GM23338 (cell line): ENCODE results near the gene KRT3.

Experiments used
- CREB1 ChIP-seq: fragments of 250-450 bp; sonication (Bioruptor Pico); IDR thresholded peaks from 2 replicates; pipeline ENCODE4 v1.5.0; 2020; ENCODE audit warnings: low read depth, mild to moderate bottlenecking, moderate library complexity
- EZH2 ChIP-seq: fragments of 200-600 bp; sonication (generic); IDR thresholded peaks from one replicate; pipeline ENCODE4 v1.8.0; 2017; ENCODE audit warnings: antibody characterized with exemption, mild to moderate bottlenecking, low read depth; ENCODE audit not compliant: unreplicated experiment
- EZH2phosphoT487 ChIP-seq: fragments of 200-600 bp; sonication (generic); IDR thresholded peaks from one replicate; pipeline ENCODE4 v1.8.1; 2018; ENCODE audit warnings: antibody characterized with exemption; ENCODE audit not compliant: unreplicated experiment
- JUNB ChIP-seq: IDR thresholded peaks from one replicate; pipeline ENCODE4 v1.6.1; 2016; ENCODE audit warnings: antibody characterized with exemption; ENCODE audit not compliant: unreplicated experiment
- NANOG ChIP-seq: IDR thresholded peaks from 2 replicates; pipeline ENCODE4 v1.6.1; 2016; ENCODE audit warnings: antibody characterized with exemption, borderline replicate concordance
- POLR2AphosphoS5 ChIP-seq: IDR thresholded peaks from 2 replicates; pipeline ENCODE4 v1.6.1; 2016; ENCODE audit warnings: antibody characterized with exemption, low read depth
- STAT1 ChIP-seq: IDR thresholded peaks from one replicate; pipeline ENCODE4 v1.6.1; 2016; ENCODE audit warnings: antibody characterized with exemption; ENCODE audit not compliant: unreplicated experiment
- ZNF114 ChIP-seq: fragments of 250-450 bp; sonication (Bioruptor Pico); IDR thresholded peaks from 2 replicates; pipeline ENCODE4 v1.5.0; 2020; ENCODE audit warnings: mild to moderate bottlenecking, moderate library complexity
- ZNF331 ChIP-seq: fragments of 250-450 bp; sonication (Bioruptor Pico); IDR thresholded peaks from 2 replicates; pipeline ENCODE4 v1.5.0; 2020; ENCODE audit warnings: low read depth, mild to moderate bottlenecking, moderate library complexity
- TF ChIP-seq, protein P1 (sequence below), 2 experiments: fragments of 200-600 bp in 1 of 2; sonication (generic) in 1 of 2; conservative IDR thresholded peaks; 2 replicates each; pipeline versions ENCODE4 v1.5.1 to v1.6.1; 2016 to 2017; ENCODE audit warnings: antibody characterized with exemption in 2 of 2, low read depth in 2 of 2, mild to moderate bottlenecking in 2 of 2, moderate library complexity in 1 of 2
- TF ChIP-seq, protein P2 (sequence below): fragments of 250-450 bp; sonication (Bioruptor Pico); IDR thresholded peaks from 2 replicates; pipeline ENCODE4 v1.5.0; 2020; ENCODE audit warnings: mild to moderate bottlenecking, moderate library complexity
- TF ChIP-seq, protein P3 (sequence below): IDR thresholded peaks from 2 replicates; pipeline ENCODE4 v1.6.1; 2016; ENCODE audit warnings: antibody characterized with exemption
- TF ChIP-seq, protein P4 (sequence below): IDR thresholded peaks from one replicate; pipeline ENCODE4 v1.6.1; 2018; ENCODE audit warnings: antibody characterized with exemption; ENCODE audit not compliant: unreplicated experiment

DNA sequence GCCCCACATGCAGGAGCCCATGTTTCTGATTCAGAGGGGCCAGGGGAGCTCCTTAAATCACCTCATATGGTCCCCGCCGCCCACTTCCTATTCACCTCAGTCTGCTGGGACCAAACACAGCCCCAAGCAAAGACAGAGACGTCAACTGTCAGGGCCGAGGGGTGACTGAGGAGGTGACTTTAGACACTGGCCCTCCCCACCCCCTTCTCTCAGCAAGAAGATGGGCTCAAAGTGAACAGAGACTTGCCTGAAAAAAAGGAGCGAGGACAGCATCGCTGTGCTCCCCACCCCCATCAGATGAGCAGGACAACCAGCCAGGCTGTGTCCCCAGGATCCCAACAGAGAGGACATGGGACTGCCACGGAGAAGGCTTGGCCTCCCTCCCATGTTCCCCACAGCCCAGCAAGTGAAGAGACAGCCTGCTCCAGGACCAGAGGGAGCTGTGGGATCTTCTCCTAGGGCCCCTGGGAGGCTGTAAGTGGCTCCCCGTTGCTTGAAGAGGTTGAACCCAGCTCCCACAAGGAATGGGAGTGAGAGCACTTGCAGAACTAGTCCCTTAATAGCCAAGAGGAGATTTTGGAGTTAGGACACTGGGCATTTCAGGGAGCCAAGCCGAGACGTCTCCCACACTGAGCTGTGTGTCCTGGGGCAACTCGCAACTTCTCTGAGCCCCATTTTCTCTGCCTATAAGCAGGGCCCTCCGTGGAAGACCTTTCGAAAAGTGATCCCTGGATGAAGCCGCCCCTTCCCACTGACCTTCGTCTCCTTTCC, 39.5 kb upstream of the KRT3 start:
- TF ChIP-seq POLR2AphosphoS5 (no peak), EZH2 (no peak), JUNB (no peak), CREB1 (CRISPR knock-in tag) (no peak), NANOG (no peak), EZH2phosphoT487 (no peak), ZNF114 (CRISPR knock-in tag) (no peak), STAT1 (no peak), ZNF331 (CRISPR knock-in tag) (no peak)
- TF ChIP-seq, protein P1, sequence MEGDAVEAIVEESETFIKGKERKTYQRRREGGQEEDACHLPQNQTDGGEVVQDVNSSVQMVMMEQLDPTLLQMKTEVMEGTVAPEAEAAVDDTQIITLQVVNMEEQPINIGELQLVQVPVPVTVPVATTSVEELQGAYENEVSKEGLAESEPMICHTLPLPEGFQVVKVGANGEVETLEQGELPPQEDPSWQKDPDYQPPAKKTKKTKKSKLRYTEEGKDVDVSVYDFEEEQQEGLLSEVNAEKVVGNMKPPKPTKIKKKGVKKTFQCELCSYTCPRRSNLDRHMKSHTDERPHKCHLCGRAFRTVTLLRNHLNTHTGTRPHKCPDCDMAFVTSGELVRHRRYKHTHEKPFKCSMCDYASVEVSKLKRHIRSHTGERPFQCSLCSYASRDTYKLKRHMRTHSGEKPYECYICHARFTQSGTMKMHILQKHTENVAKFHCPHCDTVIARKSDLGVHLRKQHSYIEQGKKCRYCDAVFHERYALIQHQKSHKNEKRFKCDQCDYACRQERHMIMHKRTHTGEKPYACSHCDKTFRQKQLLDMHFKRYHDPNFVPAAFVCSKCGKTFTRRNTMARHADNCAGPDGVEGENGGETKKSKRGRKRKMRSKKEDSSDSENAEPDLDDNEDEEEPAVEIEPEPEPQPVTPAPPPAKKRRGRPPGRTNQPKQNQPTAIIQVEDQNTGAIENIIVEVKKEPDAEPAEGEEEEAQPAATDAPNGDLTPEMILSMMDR (conservative IDR thresholded peaks at IDR 0.05; ENCODE audit: low read depth in 2 of 2) = no peak
- TF ChIP-seq, protein P2, sequence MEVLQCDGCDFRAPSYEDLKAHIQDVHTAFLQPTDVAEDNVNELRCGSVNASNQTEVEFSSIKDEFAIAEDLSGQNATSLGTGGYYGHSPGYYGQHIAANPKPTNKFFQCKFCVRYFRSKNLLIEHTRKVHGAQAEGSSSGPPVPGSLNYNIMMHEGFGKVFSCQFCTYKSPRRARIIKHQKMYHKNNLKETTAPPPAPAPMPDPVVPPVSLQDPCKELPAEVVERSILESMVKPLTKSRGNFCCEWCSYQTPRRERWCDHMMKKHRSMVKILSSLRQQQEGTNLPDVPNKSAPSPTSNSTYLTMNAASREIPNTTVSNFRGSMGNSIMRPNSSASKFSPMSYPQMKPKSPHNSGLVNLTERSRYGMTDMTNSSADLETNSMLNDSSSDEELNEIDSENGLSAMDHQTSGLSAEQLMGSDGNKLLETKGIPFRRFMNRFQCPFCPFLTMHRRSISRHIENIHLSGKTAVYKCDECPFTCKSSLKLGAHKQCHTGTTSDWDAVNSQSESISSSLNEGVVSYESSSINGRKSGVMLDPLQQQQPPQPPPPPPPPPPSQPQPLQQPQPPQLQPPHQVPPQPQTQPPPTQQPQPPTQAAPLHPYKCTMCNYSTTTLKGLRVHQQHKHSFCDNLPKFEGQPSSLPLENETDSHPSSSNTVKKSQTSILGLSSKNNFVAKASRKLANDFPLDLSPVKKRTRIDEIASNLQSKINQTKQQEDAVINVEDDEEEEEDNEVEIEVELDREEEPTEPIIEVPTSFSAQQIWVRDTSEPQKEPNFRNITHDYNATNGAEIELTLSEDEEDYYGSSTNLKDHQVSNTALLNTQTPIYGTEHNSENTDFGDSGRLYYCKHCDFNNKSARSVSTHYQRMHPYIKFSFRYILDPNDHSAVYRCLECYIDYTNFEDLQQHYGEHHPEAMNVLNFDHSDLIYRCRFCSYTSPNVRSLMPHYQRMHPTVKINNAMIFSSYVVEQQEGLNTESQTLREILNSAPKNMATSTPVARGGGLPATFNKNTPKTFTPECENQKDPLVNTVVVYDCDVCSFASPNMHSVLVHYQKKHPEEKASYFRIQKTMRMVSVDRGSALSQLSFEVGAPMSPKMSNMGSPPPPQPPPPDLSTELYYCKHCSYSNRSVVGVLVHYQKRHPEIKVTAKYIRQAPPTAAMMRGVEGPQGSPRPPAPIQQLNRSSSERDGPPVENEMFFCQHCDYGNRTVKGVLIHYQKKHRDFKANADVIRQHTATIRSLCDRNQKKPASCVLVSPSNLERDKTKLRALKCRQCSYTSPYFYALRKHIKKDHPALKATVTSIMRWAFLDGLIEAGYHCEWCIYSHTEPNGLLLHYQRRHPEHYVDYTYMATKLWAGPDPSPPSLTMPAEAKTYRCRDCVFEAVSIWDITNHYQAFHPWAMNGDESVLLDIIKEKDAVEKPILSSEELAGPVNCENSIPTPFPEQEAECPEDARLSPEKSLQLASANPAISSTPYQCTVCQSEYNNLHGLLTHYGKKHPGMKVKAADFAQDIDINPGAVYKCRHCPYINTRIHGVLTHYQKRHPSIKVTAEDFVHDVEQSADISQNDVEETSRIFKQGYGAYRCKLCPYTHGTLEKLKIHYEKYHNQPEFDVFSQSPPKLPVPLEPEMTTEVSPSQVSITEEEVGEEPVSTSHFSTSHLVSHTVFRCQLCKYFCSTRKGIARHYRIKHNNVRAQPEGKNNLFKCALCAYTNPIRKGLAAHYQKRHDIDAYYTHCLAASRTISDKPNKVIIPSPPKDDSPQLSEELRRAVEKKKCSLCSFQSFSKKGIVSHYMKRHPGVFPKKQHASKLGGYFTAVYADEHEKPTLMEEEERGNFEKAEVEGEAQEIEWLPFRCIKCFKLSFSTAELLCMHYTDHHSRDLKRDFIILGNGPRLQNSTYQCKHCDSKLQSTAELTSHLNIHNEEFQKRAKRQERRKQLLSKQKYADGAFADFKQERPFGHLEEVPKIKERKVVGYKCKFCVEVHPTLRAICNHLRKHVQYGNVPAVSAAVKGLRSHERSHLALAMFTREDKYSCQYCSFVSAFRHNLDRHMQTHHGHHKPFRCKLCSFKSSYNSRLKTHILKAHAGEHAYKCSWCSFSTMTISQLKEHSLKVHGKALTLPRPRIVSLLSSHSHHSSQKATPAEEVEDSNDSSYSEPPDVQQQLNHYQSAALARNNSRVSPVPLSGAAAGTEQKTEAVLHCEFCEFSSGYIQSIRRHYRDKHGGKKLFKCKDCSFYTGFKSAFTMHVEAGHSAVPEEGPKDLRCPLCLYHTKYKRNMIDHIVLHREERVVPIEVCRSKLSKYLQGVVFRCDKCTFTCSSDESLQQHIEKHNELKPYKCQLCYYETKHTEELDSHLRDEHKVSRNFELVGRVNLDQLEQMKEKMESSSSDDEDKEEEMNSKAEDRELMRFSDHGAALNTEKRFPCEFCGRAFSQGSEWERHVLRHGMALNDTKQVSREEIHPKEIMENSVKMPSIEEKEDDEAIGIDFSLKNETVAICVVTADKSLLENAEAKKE (CRISPR knock-in tag) = no peak
- TF ChIP-seq, protein P3, sequence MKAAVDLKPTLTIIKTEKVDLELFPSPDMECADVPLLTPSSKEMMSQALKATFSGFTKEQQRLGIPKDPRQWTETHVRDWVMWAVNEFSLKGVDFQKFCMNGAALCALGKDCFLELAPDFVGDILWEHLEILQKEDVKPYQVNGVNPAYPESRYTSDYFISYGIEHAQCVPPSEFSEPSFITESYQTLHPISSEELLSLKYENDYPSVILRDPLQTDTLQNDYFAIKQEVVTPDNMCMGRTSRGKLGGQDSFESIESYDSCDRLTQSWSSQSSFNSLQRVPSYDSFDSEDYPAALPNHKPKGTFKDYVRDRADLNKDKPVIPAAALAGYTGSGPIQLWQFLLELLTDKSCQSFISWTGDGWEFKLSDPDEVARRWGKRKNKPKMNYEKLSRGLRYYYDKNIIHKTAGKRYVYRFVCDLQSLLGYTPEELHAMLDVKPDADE = no peak
- TF ChIP-seq, protein P4, sequence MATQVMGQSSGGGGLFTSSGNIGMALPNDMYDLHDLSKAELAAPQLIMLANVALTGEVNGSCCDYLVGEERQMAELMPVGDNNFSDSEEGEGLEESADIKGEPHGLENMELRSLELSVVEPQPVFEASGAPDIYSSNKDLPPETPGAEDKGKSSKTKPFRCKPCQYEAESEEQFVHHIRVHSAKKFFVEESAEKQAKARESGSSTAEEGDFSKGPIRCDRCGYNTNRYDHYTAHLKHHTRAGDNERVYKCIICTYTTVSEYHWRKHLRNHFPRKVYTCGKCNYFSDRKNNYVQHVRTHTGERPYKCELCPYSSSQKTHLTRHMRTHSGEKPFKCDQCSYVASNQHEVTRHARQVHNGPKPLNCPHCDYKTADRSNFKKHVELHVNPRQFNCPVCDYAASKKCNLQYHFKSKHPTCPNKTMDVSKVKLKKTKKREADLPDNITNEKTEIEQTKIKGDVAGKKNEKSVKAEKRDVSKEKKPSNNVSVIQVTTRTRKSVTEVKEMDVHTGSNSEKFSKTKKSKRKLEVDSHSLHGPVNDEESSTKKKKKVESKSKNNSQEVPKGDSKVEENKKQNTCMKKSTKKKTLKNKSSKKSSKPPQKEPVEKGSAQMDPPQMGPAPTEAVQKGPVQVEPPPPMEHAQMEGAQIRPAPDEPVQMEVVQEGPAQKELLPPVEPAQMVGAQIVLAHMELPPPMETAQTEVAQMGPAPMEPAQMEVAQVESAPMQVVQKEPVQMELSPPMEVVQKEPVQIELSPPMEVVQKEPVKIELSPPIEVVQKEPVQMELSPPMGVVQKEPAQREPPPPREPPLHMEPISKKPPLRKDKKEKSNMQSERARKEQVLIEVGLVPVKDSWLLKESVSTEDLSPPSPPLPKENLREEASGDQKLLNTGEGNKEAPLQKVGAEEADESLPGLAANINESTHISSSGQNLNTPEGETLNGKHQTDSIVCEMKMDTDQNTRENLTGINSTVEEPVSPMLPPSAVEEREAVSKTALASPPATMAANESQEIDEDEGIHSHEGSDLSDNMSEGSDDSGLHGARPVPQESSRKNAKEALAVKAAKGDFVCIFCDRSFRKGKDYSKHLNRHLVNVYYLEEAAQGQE = no peak
